HepG2 (cell line): ENCODE data around the gene MFSD2B. TPM values are rescaled to one million over a fixed set of nuclear protein-coding genes. Genes with fewer than 3 reads are reported as not detected.

Source experiments
- AKAP8 ChIP-seq: sonication (generic); formaldehyde crosslinking; IDR thresholded peaks from 2 replicates; pipeline ENCODE4 v1.5.1; 2020; ENCODE audit warnings: mild to moderate bottlenecking, missing genetic modification reagents
- FLYWCH1 ChIP-seq: sonication (generic); formaldehyde crosslinking; IDR thresholded peaks from 2 replicates; pipeline ENCODE4 v1.8.1; 2023; ENCODE audit warnings: mild to moderate bottlenecking, missing genetic modification reagents
- FOXA3 ChIP-seq: IDR thresholded peaks from 2 replicates; pipeline ENCODE4 v1.6.1; 2016; ENCODE audit warnings: missing genetic modification reagents, missing compliant biosample characterization
- HNRNPUL1 ChIP-seq: fragments of 200-400 bp; formaldehyde crosslinking; IDR thresholded peaks from 2 replicates; pipeline ENCODE4 v1.6.1; 2017; ENCODE audit warnings: low read depth, mild to moderate bottlenecking, low read length, moderate library complexity
- IKZF1 ChIP-seq: fragments of 450-650 bp; IDR thresholded peaks from 2 replicates; pipeline ENCODE4 v1.7.1; 2016
- ISL2 ChIP-seq: sonication (generic); formaldehyde crosslinking; IDR thresholded peaks from 2 replicates; pipeline ENCODE4 v1.5.0; 2020; ENCODE audit warnings: missing genetic modification reagents
- MAZ ChIP-seq, 2 experiments: sonication (generic) in 1 of 2; formaldehyde crosslinking in 1 of 2; IDR thresholded peaks; 2 replicates each; pipeline versions ENCODE4 v1.5.0 to v1.6.1; 2012 to 2020; ENCODE audit warnings: low read depth in 2 of 2, mild to moderate bottlenecking in 2 of 2, borderline replicate concordance in 1 of 2, improper control_type of control experiment in 1 of 2, low read length in 1 of 2, missing genetic modification reagents in 1 of 2, moderate library complexity in 1 of 2
- NCOA1 ChIP-seq: sonication (generic); formaldehyde crosslinking; IDR thresholded peaks from 2 replicates; pipeline ENCODE4 v1.9.0; 2021; ENCODE audit warnings: missing genetic modification reagents
- RFX3 ChIP-seq: IDR thresholded peaks from 2 replicates; pipeline ENCODE4 v1.6.1; 2016; ENCODE audit warnings: missing biosample characterization, missing genetic modification reagents
- SAFB2 ChIP-seq: sonication (generic); formaldehyde crosslinking; IDR thresholded peaks from 2 replicates; pipeline ENCODE4 v1.5.1; 2020; ENCODE audit warnings: missing genetic modification reagents, low read depth, mild to moderate bottlenecking, borderline replicate concordance
- TAF1 ChIP-seq: sonication (generic); formaldehyde crosslinking; IDR thresholded peaks from 2 replicates; pipeline ENCODE4 v1.4.0; 2020; ENCODE audit warnings: missing genetic modification reagents
- ZNF138 ChIP-seq: sonication (generic); formaldehyde crosslinking; IDR thresholded peaks from 2 replicates; pipeline ENCODE4 v1.5.0; 2020; ENCODE audit warnings: mild to moderate bottlenecking, low read depth, missing genetic modification reagents
- ZNF274 ChIP-seq: sonication (generic); formaldehyde crosslinking; IDR thresholded peaks from 2 replicates; pipeline ENCODE4 v1.5.1; 2020; ENCODE audit warnings: mild to moderate bottlenecking, missing genetic modification reagents
- ZNF3 ChIP-seq: IDR thresholded peaks from 2 replicates; pipeline ENCODE4 v1.7.0; 2017; ENCODE audit warnings: inconsistent platforms
- ZNF326 ChIP-seq: sonication (generic); formaldehyde crosslinking; IDR thresholded peaks from 2 replicates; pipeline ENCODE4 v1.4.0; 2020; ENCODE audit warnings: missing genetic modification reagents, borderline replicate concordance
- ZNF468 ChIP-seq: sonication (generic); formaldehyde crosslinking; IDR thresholded peaks from 2 replicates; pipeline ENCODE4 v1.8.0; 2022; ENCODE audit warnings: mild to moderate bottlenecking, moderate library complexity, missing genetic modification reagents
- ZNF589 ChIP-seq: sonication (generic); formaldehyde crosslinking; conservative IDR thresholded peaks from 2 replicates; pipeline ENCODE4 v1.8.0; 2022; ENCODE audit warnings: mild to moderate bottlenecking, moderate library complexity, missing genetic modification reagents
- polyA plus RNA-seq, 8 experiments: library from polyadenylated mRNA; depleted of rRNA in 3 of 8; stranded (reverse) in 7 of 8; unstranded in 1 of 8; fragments of >200 nt; fragmentation: Illumina TruSeq in 4 of 8; extraction: Trizol in 4 of 8; gene quantifications; 2 replicates each; pipeline versions ENCODE4 v1.2.1 to v1.2.3, GENCODE V29; 2011 to 2016; ENCODE audit warnings: low read depth in 4 of 8, missing spikeins in 1 of 8, mixed read lengths in 1 of 8; ENCODE audit not compliant: insufficient read depth in 1 of 8
- total RNA-seq, 5 experiments: library from RNA; depleted of rRNA; stranded (reverse); fragments of >200 nt; fragmentation: Illumina TruSeq; extraction: Trizol; gene quantifications; 2 replicates each; pipeline ENCODE4 v1.2.3, GENCODE V29; 2016; ENCODE audit warnings: low read depth in 1 of 5
- TF ChIP-seq, protein P1 (sequence below): sonication (generic); formaldehyde crosslinking; IDR thresholded peaks from 2 replicates; pipeline ENCODE4 v1.4.0; 2020; ENCODE audit warnings: missing genetic modification reagents, mild to moderate bottlenecking, borderline replicate concordance
- TF ChIP-seq, protein P2 (sequence below): sonication (generic); formaldehyde crosslinking; IDR thresholded peaks from 2 replicates; pipeline ENCODE4 v1.4.0; 2020; ENCODE audit warnings: missing genetic modification reagents, borderline replicate concordance
- TF ChIP-seq, protein P3 (sequence below): sonication (generic); formaldehyde crosslinking; IDR thresholded peaks from 2 replicates; pipeline ENCODE4 v1.4.0; 2020; ENCODE audit warnings: missing genetic modification reagents, borderline replicate concordance

Gene MFSD2B
- total and polyA plus RNA-seq, 2 of the 13 experiments (the other 11 are each of a cell fraction or from before 2014, with no cell fraction given): 0.21 to 0.93 TPM

DNA sequence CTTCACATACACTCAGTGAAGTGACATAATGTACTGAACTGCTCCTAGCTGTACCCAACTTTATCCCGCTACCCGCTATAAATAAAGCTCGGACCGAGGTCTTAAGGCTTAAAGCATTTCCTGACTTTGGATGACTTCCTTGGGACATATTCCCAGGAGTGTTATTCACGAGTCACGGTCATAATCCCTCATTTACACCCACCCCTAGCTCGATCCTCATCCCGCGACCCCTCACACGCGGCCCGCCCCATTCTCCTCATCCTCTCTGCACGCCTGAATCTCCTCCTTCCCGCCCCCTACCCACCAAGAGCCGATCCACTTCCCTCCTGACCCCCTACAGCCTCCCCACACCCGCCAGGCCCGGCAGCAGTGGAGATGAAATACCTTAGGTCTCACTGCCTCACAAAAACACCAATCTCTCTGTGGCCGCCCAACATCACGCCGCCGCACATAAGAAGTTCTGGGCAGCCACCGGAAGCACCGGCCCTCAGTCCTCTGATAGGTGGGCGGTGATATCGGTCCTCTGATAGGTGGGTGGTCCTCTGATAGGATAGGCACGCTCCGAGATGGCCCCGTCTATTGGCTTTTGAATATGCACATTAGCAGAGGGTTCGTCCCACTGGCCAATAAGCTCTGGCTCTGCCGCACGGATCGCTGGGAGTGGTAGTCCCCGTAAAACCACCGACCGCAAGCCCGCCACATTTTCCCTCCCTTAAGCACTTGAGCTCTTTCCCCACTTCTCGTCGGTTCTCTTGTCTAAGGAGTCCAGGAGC is 37.2 kb downstream of the MFSD2B start, which contains the start of gene WDCP (continued):
- TF ChIP-seq TAF1 (CRISPR knock-in tag) (peak; percentile 95), SAFB2 (CRISPR knock-in tag) (peak; percentile 24; the same call in 1 of the 2 replicates), AKAP8 (no peak), ZNF326 (CRISPR knock-in tag) (no peak), RFX3 (CRISPR knock-in tag) (no peak), ZNF138 (CRISPR knock-in tag) (no peak), ZNF468 (CRISPR knock-in tag) (no peak), FOXA3 (CRISPR knock-in tag) (peak; percentile 18; the same call in 1 of the 2 replicates), MAZ (IDR thresholded peaks at IDR 0.05; ENCODE audit: borderline replicate concordance, low read depth, low read length) (0 out of 2 replicates have a peak, but pooled peaks have one; percentile 47), MAZ (CRISPR knock-in tag; IDR thresholded peaks at IDR 0.05; ENCODE audit: low read depth) (peak; percentile 67), IKZF1 (no peak), ZNF274 (CRISPR knock-in tag) (peak; percentile 47; the same call in 1 of the 2 replicates), HNRNPUL1 (no peak), FLYWCH1 (CRISPR knock-in tag) (no peak), ISL2 (CRISPR knock-in tag) (peak; percentile 37; the same call in 1 of the 2 replicates), ZNF3 (CRISPR knock-in tag) (no peak), NCOA1 (CRISPR knock-in tag) (no peak), ZNF589 (peak; percentile 55; the same call in 1 of the 2 replicates)
- TF ChIP-seq, protein P1, sequence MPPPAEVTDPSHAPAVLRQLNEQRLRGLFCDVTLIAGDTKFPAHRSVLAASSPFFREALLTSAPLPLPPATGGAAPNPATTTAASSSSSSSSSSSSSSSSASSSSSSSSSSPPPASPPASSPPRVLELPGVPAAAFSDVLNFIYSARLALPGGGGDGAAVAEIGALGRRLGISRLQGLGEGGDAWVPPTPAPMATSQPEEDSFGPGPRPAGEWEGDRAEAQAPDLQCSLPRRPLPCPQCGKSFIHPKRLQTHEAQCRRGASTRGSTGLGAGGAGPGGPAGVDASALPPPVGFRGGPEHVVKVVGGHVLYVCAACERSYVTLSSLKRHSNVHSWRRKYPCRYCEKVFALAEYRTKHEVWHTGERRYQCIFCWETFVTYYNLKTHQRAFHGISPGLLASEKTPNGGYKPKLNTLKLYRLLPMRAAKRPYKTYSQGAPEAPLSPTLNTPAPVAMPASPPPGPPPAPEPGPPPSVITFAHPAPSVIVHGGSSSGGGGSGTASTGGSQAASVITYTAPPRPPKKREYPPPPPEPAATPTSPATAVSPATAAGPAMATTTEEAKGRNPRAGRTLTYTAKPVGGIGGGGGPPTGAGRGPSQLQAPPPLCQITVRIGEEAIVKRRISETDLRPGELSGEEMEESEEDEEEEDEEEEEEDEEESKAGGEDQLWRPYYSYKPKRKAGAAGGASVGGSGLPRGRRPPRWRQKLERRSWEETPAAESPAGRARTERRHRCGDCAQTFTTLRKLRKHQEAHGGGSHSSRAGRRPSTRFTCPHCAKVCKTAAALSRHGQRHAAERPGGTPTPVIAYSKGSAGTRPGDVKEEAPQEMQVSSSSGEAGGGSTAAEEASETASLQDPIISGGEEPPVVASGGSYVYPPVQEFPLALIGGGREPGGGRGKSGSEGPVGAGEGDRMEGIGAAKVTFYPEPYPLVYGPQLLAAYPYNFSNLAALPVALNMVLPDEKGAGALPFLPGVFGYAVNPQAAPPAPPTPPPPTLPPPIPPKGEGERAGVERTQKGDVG (CRISPR knock-in tag): no peak
- TF ChIP-seq, protein P2, sequence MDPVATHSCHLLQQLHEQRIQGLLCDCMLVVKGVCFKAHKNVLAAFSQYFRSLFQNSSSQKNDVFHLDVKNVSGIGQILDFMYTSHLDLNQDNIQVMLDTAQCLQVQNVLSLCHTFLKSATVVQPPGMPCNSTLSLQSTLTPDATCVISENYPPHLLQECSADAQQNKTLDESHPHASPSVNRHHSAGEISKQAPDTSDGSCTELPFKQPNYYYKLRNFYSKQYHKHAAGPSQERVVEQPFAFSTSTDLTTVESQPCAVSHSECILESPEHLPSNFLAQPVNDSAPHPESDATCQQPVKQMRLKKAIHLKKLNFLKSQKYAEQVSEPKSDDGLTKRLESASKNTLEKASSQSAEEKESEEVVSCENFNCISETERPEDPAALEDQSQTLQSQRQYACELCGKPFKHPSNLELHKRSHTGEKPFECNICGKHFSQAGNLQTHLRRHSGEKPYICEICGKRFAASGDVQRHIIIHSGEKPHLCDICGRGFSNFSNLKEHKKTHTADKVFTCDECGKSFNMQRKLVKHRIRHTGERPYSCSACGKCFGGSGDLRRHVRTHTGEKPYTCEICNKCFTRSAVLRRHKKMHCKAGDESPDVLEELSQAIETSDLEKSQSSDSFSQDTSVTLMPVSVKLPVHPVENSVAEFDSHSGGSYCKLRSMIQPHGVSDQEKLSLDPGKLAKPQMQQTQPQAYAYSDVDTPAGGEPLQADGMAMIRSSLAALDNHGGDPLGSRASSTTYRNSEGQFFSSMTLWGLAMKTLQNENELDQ (CRISPR knock-in tag): peak; percentile 25; the same call in 1 of the 2 replicates
- TF ChIP-seq, protein P3, sequence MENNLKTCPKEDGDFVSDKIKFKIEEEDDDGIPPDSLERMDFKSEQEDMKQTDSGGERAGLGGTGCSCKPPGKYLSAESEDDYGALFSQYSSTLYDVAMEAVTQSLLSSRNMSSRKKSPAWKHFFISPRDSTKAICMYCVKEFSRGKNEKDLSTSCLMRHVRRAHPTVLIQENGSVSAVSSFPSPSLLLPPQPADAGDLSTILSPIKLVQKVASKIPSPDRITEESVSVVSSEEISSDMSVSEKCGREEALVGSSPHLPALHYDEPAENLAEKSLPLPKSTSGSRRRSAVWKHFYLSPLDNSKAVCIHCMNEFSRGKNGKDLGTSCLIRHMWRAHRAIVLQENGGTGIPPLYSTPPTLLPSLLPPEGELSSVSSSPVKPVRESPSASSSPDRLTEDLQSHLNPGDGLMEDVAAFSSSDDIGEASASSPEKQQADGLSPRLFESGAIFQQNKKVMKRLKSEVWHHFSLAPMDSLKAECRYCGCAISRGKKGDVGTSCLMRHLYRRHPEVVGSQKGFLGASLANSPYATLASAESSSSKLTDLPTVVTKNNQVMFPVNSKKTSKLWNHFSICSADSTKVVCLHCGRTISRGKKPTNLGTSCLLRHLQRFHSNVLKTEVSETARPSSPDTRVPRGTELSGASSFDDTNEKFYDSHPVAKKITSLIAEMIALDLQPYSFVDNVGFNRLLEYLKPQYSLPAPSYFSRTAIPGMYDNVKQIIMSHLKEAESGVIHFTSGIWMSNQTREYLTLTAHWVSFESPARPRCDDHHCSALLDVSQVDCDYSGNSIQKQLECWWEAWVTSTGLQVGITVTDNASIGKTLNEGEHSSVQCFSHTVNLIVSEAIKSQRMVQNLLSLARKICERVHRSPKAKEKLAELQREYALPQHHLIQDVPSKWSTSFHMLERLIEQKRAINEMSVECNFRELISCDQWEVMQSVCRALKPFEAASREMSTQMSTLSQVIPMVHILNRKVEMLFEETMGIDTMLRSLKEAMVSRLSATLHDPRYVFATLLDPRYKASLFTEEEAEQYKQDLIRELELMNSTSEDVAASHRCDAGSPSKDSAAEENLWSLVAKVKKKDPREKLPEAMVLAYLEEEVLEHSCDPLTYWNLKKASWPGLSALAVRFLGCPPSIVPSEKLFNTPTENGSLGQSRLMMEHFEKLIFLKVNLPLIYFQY: 0 out of 2 replicates have a peak, but pooled peaks have one; percentile 23
